GM06990 (cell line): ENCODE measurements around the gene NUP43.

Source experiments
- DNase-seq: peaks from one replicate; pipeline ENCODE4 v3.0.0-alpha.2; 2011; ENCODE audit not compliant: insufficient read length; ENCODE audit errors: extremely low read depth
- H3K27me3 ChIP-seq: replicated peaks from 2 replicates; pipeline ENCODE4 v1.6.0; 2011; ENCODE audit warnings: low read length; ENCODE audit not compliant: control insufficient read depth, insufficient read depth
- H3K36me3 ChIP-seq: 2 replicates; pipeline ENCODE4 v1.5.1; 2011; ENCODE audit warnings: low read length; ENCODE audit not compliant: control insufficient read depth, insufficient read depth
- H3K4me3 ChIP-seq: replicated peaks from 2 replicates; pipeline ENCODE4 v1.5.1; 2011; ENCODE audit warnings: low read depth, mild to moderate bottlenecking, control low read depth, low read length
- CTCF ChIP-seq: IDR thresholded peaks from 2 replicates; pipeline ENCODE4 v1.5.1; 2011; ENCODE audit warnings: low read length, control low read depth, mild to moderate bottlenecking, inconsistent platforms; ENCODE audit not compliant: insufficient read depth, poor library complexity, severe bottlenecking

NUP43 gene

GRCh38 chr6:149716181-149716963 is 30.0 kb downstream of the NUP43 start:
- no peak for TF ChIP-seq CTCF
- no peaks in the 10 kb centered on the region for H3K27me3 ChIP-seq
- H3K36me3 ChIP-seq = no peaks in the 10 kb centered on the region
- peak; percentile 8 for DNase-seq
- peak overlapping the region; percentile 96 for H3K4me3 ChIP-seq

GRCh38 chr6:149714442-149714841 is 31.9 kb downstream of the NUP43 start:
- H3K27me3 ChIP-seq = no peaks in the 10 kb centered on the region
- TF ChIP-seq CTCF = no peak
- H3K4me3 ChIP-seq = no peak overlapping the region
- H3K36me3 ChIP-seq = no peaks in the 10 kb centered on the region
- no peak for DNase-seq

GRCh38 chr6:149711711-149712110 is 34.6 kb downstream of the NUP43 start:
- no peak overlapping the region for H3K4me3 ChIP-seq
- TF ChIP-seq CTCF = no peak
- no peak for DNase-seq
- H3K36me3 ChIP-seq = no peaks in the 10 kb centered on the region; the same call in 1 of the 2 replicates
- H3K27me3 ChIP-seq = no peaks in the 10 kb centered on the region

GRCh38 chr6:149701714-149702113 is 44.6 kb downstream of the NUP43 start:
- TF ChIP-seq CTCF = no peak
- H3K27me3 ChIP-seq = no peaks in the 10 kb centered on the region
- DNase-seq = no peak
- peaks cover 1% of the 10 kb centered on the region; the same call in 1 of the 2 replicates for H3K36me3 ChIP-seq
- H3K4me3 ChIP-seq = no peak overlapping the region

- no peak overlapping the region for H3K4me3 ChIP-seq
- TF ChIP-seq CTCF = no peak
- no peak for DNase-seq
- no peaks in the 10 kb centered on the region for H3K27me3 ChIP-seq
- H3K36me3 ChIP-seq = peaks cover 3% of the 10 kb centered on the region
Observed at GRCh38 chr6:149699150-149699549, 47.2 kb downstream of the NUP43 start.

GRCh38 chr6:149698175-149698574 is 48.2 kb downstream of the NUP43 start:
- no peak for DNase-seq
- H3K4me3 ChIP-seq = no peak overlapping the region
- H3K27me3 ChIP-seq = no peaks in the 10 kb centered on the region
- H3K36me3 ChIP-seq = peaks cover 3% of the 10 kb centered on the region
- TF ChIP-seq CTCF = no peak
